Right lobe of liver (tissue), 4 donors: Measurements from ENCODE around the gene GPR158.

Experiments
- POLR2A ChIP-seq: fragments of 450-650 bp; IDR thresholded peaks from one replicate; pipeline ENCODE4 v1.6.1; 2017; ENCODE audit warnings: antibody characterized with exemption, mild to moderate bottlenecking
- TF ChIP-seq, protein P1 (sequence below), 4 donors: fragments of 200-600 bp in 3 of 4; fragments of 450-650 bp in 1 of 4; IDR thresholded peaks; one replicate each; pipeline versions ENCODE4 v1.5.1 to v1.8.0; 2016 to 2022; ENCODE audit warnings: antibody characterized with exemption in 4 of 4, mild to moderate bottlenecking in 2 of 4
- donor health status: DM: no; HTN: no; CAD: no.
- donor health status: DM: no; HTN: no; CAD: no.
- donor health status: DM: no; HTN: yes; CAD: no.

DNA sequence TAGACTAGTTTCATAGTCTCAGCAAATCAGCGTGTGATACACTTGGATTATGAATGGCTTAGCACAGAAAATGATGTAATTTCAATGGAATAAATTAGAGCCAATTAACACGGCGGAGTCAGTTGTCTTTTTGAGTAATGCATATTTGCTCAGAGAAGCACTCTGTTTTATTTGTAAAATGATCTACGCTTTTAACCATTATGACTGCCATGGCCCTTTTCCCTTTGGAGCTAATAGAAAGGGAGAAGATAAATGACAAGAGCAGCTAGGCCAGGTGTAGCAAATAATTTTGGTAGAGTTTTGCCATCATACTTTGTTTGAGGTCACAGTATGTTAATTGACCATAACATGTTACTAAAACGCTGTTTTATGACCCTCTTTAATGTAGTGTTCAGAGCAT lies 86.8 kb downstream of the GPR158 start:
- TF ChIP-seq, protein P1, sequence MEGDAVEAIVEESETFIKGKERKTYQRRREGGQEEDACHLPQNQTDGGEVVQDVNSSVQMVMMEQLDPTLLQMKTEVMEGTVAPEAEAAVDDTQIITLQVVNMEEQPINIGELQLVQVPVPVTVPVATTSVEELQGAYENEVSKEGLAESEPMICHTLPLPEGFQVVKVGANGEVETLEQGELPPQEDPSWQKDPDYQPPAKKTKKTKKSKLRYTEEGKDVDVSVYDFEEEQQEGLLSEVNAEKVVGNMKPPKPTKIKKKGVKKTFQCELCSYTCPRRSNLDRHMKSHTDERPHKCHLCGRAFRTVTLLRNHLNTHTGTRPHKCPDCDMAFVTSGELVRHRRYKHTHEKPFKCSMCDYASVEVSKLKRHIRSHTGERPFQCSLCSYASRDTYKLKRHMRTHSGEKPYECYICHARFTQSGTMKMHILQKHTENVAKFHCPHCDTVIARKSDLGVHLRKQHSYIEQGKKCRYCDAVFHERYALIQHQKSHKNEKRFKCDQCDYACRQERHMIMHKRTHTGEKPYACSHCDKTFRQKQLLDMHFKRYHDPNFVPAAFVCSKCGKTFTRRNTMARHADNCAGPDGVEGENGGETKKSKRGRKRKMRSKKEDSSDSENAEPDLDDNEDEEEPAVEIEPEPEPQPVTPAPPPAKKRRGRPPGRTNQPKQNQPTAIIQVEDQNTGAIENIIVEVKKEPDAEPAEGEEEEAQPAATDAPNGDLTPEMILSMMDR (IDR thresholded peaks at IDR 0.05), result no peak
- TF ChIP-seq POLR2A, result no peak
